Colonic mucosa (tissue), 4 donors: ENCODE results near the gene SLAMF6. TPM values are rescaled to one million over a fixed set of nuclear protein-coding genes. Genes with fewer than 3 reads are reported as not detected.

ENCODE experiments used
- DNase-seq: peaks from one replicate; pipeline ENCODE4 v3.0.0-alpha.2; 2020
- H3K27ac ChIP-seq: fragments of 200-600 bp; one replicate; pipeline ENCODE4 v1.8.0; 2021
- H3K27me3 ChIP-seq: fragments of 200-600 bp; one replicate; pipeline ENCODE4 v1.8.0; 2021
- H3K36me3 ChIP-seq: fragments of 200-600 bp; one replicate; pipeline ENCODE4 v1.8.0; 2021
- H3K4me1 ChIP-seq: fragments of 200-600 bp; one replicate; pipeline ENCODE4 v1.8.0; 2021; ENCODE audit warnings: mild to moderate bottlenecking
- H3K4me3 ChIP-seq: fragments of 200-600 bp; one replicate; pipeline ENCODE4 v1.8.0; 2021
- H3K9ac ChIP-seq, 2 donors: one replicate each; pipeline ENCODE4 v1.7.0; 2013; ENCODE audit warnings: control low read depth in 2 of 2, low read depth in 2 of 2, low read length in 2 of 2
- H3K9me3 ChIP-seq: fragments of 200-600 bp; one replicate; pipeline ENCODE4 v1.8.0; 2021
- intact Hi-C: fragments of 100-400 bp; cut with DNase I; formaldehyde crosslinking; loops from one replicate; pipeline ENCODE4 v1.14.1; 2022
- total RNA-seq, 2 donors: library from RNA; stranded (reverse); fragmentation: NEBNext Ultra II Directional in 1 of 2; extraction: Animal tissue kit (Norgen Biotek cat#: 25700) in 1 of 2; gene quantifications; one replicate each; pipeline ENCODE4 v1.2.1, GENCODE V29; 2021
- TF ChIP-seq, protein P1 (sequence below): fragments of 200-600 bp; IDR thresholded peaks from one replicate; pipeline ENCODE4 v1.8.0; 2022; ENCODE audit warnings: antibody characterized with exemption, mild to moderate bottlenecking
- donor health status: healthy.
- donor health status: DM: no; HTN: no; CAD: no.
- donor health status: DM: no; HTN: no; CAD: no.

SLAMF6 gene
- total RNA-seq, 2 donors from 2014 or later: 1.1 to 1.4 TPM

DNA sequence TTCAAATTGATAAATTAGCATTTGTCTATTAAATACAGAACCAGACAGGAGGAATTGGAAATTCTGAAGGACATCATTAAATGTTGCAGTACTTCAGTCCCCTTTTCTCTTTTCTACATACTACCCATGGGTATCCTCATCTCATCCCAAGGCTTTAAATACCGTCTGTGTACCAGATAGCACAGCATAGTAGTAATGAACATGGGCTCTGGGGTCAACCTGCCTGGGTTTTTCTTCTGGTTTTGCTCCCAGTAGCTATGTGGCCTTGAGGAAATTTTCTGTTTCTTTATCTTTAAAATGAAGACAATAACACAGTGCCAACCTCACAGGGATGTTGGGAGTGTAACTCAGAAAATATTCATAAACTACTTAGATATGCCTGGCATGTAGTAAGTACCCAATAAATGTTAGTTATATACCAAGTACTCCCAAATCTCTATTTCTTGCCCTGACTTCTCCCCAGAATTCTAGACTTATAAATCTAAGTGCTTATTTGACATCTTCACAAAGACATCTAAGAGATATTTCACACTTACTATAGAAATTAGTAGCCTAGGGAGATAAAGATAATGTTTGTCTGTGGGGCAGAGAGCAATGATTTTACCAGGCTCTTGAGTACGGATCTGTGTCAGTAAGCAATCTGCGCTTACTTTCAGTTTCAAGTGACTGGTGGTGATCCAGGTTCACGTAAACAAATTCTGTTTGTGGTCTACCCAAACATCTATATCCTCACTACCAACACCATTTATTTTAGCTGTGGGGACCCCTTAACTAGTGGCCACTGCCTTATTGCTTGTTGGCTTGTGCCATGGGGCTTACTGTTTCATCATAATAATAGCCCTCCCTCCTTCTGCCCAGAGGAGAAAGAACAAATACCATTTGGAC lies 85.4 kb downstream of the SLAMF6 start:
- H3K4me1 ChIP-seq: peaks cover 3% of the 10 kb centered on the region
- peak overlapping the region; percentile 8 for H3K4me3 ChIP-seq
- H3K27me3 ChIP-seq: no peaks in the 10 kb centered on the region
- H3K9me3 ChIP-seq: no peaks in the 10 kb centered on the region
- DNase-seq: no peak
- H3K27ac ChIP-seq: no peak overlapping the region
- intact Hi-C loops: no loop called here
- peak overlapping the region in 1 of 2 donors; percentile 35 for H3K9ac ChIP-seq
- TF ChIP-seq, protein P1, sequence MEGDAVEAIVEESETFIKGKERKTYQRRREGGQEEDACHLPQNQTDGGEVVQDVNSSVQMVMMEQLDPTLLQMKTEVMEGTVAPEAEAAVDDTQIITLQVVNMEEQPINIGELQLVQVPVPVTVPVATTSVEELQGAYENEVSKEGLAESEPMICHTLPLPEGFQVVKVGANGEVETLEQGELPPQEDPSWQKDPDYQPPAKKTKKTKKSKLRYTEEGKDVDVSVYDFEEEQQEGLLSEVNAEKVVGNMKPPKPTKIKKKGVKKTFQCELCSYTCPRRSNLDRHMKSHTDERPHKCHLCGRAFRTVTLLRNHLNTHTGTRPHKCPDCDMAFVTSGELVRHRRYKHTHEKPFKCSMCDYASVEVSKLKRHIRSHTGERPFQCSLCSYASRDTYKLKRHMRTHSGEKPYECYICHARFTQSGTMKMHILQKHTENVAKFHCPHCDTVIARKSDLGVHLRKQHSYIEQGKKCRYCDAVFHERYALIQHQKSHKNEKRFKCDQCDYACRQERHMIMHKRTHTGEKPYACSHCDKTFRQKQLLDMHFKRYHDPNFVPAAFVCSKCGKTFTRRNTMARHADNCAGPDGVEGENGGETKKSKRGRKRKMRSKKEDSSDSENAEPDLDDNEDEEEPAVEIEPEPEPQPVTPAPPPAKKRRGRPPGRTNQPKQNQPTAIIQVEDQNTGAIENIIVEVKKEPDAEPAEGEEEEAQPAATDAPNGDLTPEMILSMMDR: no peak
- H3K36me3 ChIP-seq: no peaks in the 10 kb centered on the region

DNA sequence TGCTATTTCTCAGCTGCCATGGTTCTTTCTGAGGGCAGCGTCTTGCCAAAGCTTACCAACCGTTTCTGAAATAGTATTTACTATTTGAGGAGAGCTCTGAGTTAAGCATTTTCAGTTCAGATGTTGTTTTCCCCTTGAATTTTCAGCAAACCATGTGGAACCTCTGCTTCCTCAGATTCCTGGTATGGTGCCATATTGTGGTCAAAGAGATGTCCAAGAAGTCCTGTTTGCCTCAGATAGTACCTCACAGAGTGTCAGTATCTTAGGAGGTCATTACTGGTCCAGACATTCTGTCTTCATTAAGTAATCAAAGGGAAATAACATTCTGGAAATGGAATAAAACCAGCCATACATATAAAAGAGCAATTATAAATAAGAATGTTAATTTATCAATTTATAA lies 86.1 kb downstream of the SLAMF6 start:
- Histone ChIP-seq H3K27me3 (no peaks in the 10 kb centered on the region), H3K27ac (no peak overlapping the region), H3K4me1 (peaks cover 3% of the 10 kb centered on the region)

More for the DNA sequence above, 86.1 kb downstream of the SLAMF6 start:
- H3K9me3 ChIP-seq: no peaks in the 10 kb centered on the region
- intact Hi-C loops: no loop called here
- no peak overlapping the region for H3K9ac ChIP-seq
- TF ChIP-seq, protein P1: no peak
- DNase-seq: no peak
- H3K4me3 ChIP-seq: no peak overlapping the region
- H3K36me3 ChIP-seq: no peaks in the 10 kb centered on the region

Other genes starting within 250 kb of the SLAMF6 start
- 10 to 100 TPM; 43.2 to 59.3 TPM for gene PEX19, start 238.1 kb downstream of the SLAMF6 start, total RNA-seq
- gene COPA, start 180.0 kb downstream of the SLAMF6 start, total RNA-seq: 100 to 1,000 TPM; 154 to 163 TPM
- gene NCSTN, start 179.9 kb downstream of the SLAMF6 start, total RNA-seq: 10 to 100 TPM; 83.5 to 88.0 TPM
- gene NHLH1, start 156.2 kb downstream of the SLAMF6 start, total RNA-seq: under 1 TPM in 1 of 2 donors, not detected in 1; 0.12 TPM
- gene VANGL2, start 122.7 kb downstream of the SLAMF6 start, total RNA-seq: 10 to 100 TPM in 1 of 2 donors, 1 to 10 TPM in 1; 3.9 to 10.3 TPM
- gene CD84, start 56.2 kb upstream of the SLAMF6 start, total RNA-seq: 1 to 10 TPM; 1.3 to 3.0 TPM
- 1 to 10 TPM in 1 of 2 donors, under 1 TPM in 1; 0.69 to 1.2 TPM for gene SLAMF1, start 123.8 kb upstream of the SLAMF6 start, total RNA-seq
- 1 to 10 TPM; 4.9 to 9.2 TPM for gene CD48, start 188.6 kb upstream of the SLAMF6 start, total RNA-seq
- gene SLAMF7, start 216.0 kb upstream of the SLAMF6 start, total RNA-seq: 1 to 10 TPM; 4.9 to 7.0 TPM